DMS114 treated with DMSO at 0.1 percent for 48 hours (cell line): ENCODE results near the gene GRM8.

Experiments used
- DNase-seq: peaks from one replicate; lab custom pipeline; 2025; ENCODE audit not compliant: unreplicated experiment; lab: John Stamatoyannopoulos, UW

GRM8 gene

GRCh38 chr7:127231415-127231814 lies 21.3 kb downstream of the GRM8 start:
- no peak for DNase-seq

DNA sequence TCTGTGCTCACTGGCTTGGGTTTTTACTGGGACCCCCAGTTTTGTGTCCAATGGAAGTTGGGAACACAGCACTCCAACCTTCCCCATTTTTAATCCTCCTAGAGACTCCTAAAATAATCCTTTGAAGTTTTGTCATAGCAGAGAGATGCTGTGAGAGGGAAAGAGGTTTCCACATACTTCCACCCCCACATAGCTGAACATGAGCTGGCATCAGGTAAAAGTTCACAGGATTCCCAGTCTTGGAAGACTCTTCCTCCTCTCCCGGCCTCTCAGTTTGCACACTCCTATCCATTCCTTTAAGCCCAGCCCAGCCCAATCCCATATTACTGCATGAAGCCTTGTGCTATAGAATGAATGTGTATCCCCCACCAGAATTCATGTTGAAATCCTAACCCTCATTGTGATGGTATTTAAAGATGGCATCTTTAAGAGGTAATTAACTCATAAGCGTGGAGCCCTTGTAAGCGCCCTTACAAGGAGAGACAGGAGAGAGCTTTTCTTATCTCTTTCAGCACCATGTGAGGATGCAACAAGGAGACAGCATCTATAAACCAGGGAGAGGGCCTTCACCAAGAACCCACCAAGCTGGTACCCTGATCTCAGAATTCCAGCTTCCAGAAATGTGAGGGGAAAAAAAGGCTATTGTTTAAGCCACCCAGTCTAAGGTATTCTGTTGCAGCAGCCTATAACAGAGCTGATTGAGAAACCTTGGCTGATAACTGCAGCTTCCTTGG lies 22.4 kb downstream of the GRM8 start:
- no peak for DNase-seq

DNA sequence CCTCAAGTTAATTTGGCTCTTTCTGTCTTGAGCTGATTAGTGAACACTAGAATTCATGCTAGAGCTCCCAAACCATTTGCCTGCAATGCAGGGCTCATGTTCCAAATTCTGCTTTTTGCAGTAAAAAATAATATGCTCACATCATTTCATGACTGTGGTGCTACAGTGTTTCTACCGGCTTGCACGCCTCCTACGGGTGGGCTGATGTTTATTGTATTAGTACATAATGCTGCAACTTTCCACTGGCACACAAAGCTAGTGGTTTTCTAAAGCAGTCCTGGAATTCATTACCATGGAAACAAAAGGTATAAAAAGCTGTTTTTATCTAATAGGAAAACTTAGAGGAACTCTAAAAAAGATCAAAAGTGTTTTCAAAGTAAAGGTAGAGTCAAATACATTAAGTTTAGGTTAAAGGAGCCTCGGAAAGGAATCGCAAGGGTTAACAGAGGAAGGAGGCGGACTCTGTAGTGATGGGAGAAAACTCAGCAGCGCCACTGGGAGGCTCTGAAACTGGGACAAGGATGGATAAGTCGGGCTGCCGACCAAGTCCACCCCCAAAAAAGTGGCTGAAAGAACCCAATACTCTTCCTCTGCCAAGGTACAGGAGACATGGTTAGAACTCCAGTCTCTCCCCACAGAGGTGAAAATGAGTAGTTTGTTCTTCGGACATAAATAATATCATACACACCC lies 25.9 kb downstream of the GRM8 start:
- no peak for DNase-seq

- DNase-seq: no peak
Observed at GRCh38 chr7:127221731-127222130, 31.0 kb downstream of the GRM8 start.

DNA sequence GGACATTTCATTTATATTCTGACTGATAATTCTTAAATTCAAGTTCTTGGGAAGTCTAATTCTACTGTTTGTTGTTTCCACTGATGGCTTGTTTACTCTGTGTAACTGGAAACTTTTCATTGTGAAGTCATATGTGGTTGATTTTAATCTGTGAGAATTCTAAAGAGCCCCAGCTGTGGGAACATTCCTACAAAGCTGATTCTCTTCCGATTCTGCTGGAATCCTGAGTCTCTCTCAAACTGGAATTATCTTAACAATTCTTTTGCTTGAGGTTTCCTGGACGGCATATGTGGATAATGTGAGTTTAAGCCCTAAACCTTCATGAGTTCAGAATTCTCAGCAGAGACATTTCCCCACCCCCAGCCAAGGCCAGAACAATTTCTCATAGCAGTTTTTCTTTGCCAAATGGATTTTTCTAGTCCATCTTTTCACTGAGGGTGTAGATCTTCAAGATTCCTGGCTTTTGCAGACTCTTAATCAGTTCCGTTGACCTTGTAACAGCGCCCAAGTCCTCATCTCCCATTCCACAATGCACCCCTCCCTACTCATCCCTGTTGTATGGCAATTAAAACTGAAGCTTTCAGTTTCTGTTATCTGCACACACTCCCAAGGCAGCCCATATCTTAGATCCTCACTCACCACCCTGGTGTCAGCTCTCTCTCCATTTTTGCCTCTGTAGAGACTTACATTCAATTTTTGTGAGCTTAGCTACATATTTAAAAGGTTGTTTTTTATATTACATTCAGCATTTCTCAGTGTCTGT lies 37.6 kb downstream of the GRM8 start:
- no peak for DNase-seq

- DNase-seq: no peak
Observed at GRCh38 chr7:127209886-127210285, 42.9 kb downstream of the GRM8 start.

DNA sequence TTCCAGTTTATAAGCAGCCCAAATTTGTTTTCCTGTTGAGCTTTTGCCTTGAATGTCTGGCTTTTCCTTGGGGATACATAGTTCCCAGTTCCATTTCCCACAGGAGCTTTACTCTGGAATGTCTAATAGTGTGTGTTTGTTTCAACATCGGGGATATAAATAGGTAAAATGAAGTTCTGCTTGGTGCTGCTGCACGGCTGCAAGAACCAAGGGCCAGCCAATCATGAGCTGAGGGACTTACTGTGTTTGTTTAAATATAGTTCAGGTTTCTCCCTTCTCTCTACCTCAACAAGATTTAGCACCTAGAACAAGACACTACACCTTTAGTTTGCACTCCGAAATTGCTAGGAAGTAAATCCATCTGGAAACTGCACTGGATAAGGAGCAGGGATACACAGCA lies 43.9 kb downstream of the GRM8 start:
- DNase-seq: no peak

DNA sequence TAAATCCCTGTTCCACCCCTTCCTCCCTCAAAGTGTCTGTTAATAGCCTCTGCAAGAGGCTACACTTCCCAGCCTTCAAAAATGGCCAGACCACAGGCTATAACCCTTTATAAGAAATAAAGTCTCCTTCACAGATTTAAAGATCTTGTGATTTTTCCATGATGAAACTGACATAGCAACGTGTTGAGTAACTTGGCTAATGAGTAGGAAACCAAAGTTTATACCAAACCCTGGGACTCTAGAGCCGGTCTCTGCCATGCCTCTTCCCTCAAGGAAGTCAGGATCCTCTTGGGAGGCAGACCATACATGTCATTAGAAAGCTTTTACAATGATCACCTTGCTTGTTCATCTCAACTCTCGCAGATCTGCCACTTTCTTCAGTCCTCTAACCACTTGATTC lies 44.4 kb downstream of the GRM8 start:
- no peak for DNase-seq

GRCh38 chr7:127207806-127208205 lies 44.9 kb downstream of the GRM8 start:
- no peak for DNase-seq

DNA sequence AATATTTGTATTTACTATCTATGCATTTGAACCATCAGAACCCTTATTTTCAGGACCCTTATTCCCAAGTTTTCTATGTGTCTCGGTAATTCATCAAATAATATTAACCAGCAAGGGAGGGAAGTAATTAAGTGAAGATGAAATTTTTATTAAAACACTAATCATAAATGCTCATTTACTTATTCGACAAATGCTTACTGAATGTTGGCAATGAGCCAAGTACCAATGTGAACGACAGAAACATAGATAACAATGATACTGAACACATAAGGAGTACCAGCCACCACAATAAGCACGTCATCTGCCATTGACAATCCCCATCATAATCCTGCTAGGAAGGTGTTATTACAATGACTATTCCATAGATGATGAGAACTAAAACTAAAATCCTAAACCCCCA lies 45.5 kb downstream of the GRM8 start:
- DNase-seq: no peak

- no peak for DNase-seq
Observed at GRCh38 chr7:127194571-127194970, 58.2 kb downstream of the GRM8 start.

DNA sequence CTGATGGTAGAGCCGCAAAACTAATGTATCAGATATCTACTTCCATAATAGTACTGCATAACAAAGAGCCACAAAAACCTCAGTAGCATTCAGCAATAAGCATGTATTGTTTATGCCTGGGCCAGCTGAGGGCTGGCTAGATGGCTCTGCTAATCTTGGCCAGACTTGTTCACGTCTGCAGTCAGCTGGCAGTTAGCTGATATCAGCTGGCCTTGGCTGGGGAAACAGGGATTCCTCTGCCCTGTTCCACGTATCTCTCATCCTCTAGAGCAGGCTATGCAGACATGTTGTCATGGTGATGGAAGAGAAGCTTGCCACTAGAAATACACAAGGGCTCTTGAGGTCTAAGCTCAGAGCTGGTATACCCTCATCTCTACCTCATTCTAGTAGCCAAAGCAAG lies 62.9 kb downstream of the GRM8 start:
- no peak for DNase-seq

- DNase-seq: no peak
Observed at GRCh38 chr7:127189074-127189473, 63.7 kb downstream of the GRM8 start.

DNA sequence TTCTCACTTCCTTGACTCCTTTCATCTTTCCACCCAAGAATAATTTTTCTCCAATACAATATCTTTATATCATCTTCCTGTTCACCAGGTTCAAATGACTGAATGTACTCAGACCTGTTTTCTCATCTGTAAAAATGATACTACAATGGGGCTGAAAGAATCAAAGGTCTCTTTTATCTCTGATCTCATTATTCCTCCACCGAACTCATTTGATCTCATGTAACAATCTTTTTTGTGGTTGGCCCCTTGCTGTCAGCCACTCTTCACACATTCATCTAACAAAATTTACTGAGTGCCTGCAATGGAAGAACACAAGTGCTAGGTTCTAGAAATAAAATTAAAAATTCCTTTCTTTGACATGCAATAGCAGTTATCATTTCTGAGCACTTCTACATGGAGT lies 65.0 kb downstream of the GRM8 start:
- no peak for DNase-seq

GRCh38 chr7:127186686-127187085 lies 66.1 kb downstream of the GRM8 start:
- no peak for DNase-seq

DNA sequence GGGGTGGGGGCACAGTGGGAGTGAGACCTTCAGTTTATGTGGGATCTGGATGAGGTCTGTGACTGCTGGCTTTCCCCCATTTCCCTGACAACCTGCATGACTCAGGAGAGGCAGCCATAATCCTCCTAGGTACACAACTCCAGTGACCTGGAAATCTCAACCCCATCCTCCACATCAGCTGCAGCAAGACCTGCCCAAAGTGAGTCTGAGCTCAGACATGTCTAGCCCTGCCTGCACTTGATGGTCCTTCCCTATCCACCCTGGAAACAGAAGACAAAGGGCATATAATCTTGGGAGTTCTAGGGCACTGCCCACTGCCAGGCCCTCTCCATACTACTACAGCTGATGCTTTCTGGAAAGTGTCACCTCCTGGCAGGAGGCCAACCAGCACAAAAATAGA lies 75.6 kb downstream of the GRM8 start:
- no peak for DNase-seq

GRCh38 chr7:127162366-127162765 lies 90.4 kb downstream of the GRM8 start:
- DNase-seq: no peak

DNA sequence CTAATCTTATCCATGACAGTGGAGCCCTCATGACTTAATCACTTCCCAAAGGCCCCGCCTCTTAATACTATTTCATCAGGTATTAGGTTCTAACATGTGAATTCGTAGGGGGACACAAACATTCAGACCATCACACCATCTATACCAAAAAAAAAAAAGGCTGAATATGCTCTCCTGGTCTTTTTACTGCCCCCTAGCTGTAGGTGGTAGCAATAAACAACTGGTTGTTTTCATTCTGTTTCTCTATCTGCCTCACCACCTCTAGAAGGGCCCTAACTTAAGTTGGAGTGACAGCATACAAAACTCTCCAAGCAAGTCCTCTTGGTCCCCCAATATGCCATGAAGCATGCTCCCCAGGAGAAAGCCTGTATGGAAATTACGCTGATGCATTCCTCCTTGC lies 94.1 kb downstream of the GRM8 start:
- no peak for DNase-seq

DNA sequence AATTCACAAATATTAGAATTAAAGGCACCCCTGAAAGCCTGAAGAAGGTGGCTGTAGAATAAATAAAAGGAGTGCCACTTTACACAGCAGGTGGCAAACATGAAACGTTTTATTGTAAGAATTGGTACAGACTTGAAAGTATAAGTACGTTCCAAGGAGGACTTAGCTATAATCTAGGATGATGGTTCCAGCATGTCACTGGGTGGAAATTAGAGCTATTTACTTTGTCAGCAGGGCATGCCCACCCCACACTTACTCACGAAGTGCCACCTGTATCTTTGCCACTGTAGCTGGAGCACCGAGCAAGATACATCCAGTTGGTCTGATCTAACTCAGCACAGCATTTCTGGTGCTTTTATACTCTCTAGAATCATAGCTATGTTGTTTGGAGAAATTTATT lies 97.8 kb downstream of the GRM8 start:
- DNase-seq: no peak

- DNase-seq: no peak
Observed at GRCh38 chr7:127154101-127154500, 98.6 kb downstream of the GRM8 start.

GRCh38 chr7:127153315-127153714 lies 99.4 kb downstream of the GRM8 start:
- no peak for DNase-seq

GRCh38 chr7:127152423-127152822 lies 100.3 kb downstream of the GRM8 start:
- no peak for DNase-seq
